COLO668 (cell line): ENCODE data around the gene SLN.

ENCODE experiments used
- DNase-seq: peaks from one replicate; lab custom pipeline; 2025; ENCODE audit not compliant: unreplicated experiment; lab: John Stamatoyannopoulos, UW

Gene SLN

DNA sequence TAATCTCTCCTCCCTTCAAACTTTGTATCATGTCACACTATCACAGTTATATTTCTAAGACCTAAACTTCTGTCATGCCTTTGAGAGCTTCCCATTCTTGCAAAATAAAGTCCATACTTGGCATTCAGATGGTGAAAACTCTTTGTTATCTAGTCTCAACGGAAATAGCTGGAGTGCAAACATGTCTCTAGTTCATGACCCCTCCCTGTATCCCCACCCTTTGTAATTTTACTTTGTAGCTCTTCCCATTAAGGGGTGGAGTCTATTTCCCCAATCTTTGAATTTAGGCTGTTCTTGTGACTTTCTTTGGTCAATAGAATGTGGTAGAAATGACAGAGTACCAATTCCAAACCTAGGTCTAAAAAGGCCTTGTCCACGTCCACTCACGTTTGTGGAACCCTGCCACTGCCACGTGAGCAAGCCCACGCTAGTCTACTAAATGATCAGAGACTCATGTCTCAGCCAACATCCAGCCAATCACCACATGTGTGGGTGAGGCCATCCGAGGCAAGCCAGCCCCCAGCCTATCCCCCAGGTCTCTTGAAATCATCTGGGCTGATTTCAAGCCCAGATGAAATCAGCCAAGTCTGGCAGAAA lies 23.4 kb downstream of the SLN start:
- no peak for DNase-seq

DNA sequence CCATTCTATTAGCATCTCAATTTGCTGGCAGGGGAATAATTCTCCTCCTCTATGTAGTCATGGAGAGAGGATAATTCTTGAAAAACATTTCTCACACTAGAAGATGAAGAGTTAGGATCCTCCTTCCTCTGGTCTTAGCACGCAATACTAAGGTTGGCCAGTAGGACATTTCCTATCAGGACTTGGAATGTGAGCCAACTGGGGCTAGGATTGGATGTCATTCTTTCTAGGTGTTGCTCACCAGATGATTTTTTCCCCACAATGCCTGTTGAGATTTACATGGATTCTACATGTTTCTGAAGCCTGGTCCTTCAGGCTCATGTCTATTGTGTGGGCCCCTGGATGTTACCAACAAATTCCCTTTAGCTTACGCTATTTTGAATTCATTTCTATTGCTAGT lies 28.0 kb downstream of the SLN start:
- no peak for DNase-seq

DNA sequence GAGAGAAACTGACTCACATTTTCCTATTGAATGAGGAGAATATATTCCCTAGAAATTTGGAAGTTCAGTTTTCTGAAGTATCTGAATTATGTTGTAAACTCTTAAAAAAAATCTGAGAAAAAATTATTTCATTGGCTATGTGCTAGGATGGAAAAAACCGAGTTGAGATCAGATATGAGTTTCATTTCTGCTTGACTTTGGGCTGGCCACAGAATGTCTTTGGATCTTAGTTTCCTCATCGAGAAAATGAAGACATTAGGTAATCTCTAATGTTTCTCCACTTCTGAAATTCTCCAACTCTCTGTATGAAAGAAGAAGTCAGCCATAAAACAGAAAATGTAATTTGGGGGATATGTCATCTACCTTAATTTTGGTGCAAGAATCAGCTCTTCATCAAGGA lies 28.8 kb downstream of the SLN start:
- no peak for DNase-seq

DNA sequence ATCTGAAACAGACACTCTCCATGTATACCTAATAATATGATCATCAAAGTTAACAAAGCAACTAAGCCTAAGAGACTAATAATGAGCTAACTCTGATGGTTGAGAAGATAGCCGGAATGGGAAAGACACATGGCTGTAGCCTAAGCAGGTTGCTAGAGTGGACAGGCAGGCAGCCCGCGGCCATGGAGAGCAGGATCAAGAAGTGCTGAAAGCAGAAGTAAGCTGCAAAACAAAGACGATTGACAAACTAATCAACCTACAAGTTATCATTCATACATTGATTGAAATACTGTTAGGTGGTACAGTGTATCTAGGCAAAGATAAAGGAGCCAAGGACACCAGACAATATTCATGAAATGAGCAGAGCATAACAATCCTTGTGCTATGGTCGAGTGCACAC lies 29.3 kb downstream of the SLN start:
- DNase-seq: no peak

DNA sequence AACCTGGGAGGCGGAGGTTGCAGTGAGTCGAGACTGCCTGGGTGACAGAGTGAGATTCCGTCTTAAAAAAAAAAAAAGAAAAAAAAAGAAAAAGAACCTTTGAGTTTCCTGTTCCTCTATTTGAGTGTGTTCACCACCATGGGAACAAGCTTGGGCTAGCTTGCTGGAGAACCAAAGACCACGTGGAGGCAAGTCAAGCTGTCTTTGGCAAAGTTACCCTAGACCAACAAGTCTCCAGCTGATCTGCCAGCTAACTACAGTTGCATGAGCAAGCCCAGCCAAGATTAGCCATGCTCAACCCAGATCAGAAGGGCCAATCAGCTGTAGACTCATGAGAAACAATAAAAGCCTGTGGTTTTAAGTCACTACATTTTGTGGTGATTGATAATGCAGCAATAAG lies 29.7 kb downstream of the SLN start:
- DNase-seq: no peak

DNA sequence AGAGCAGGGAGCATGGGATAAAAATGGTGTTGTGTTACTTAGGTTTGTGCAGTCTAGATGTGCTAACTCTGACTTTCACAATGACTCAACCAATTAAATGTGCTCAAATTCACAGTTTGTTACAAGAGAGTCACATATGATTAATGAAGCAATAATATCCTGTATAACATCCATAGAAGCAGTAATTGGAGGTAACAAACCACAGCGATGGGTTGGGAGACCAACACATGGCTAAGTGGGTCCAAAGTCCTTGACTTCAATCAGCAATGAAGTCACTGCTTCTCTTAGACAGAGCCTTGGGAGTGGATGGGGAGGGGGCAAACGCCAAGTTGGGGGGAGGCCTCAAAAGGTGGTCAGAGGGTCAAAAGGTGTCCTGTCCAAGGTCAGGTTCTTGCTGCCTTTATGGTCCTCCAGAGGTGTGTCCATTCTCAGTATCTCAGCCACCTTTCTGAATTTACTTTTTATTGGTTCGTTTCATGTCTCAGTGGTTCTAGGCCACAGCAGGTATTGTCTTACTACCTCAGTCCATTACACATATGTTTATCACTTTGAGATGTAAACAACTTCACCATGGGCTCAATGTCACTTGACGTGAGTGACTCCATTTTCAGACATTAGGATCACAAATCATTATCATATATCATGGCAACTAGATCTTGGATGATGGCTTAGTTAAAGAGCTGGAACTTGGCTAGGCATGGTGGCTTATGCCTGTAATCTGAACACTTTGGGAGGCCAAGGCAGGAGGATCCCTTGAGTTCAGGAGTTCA lies 32.4 kb downstream of the SLN start:
- DNase-seq: no peak

DNA sequence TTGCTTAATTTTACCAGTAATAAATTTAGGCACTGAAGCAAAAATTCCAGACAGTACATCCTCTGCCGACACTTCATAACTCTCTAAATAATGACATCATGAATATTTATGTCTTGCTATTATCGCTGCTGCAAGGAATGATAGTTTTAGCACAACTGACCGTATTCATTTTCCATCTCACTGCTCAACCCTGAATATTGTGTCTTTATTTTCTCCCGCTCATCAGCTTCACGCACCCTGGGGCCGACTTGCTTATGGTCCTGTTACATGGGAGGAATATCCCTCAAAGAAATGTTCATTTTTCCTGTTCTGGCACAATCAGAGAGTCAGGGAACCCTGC lies 33.3 kb downstream of the SLN start:
- no peak for DNase-seq

DNA sequence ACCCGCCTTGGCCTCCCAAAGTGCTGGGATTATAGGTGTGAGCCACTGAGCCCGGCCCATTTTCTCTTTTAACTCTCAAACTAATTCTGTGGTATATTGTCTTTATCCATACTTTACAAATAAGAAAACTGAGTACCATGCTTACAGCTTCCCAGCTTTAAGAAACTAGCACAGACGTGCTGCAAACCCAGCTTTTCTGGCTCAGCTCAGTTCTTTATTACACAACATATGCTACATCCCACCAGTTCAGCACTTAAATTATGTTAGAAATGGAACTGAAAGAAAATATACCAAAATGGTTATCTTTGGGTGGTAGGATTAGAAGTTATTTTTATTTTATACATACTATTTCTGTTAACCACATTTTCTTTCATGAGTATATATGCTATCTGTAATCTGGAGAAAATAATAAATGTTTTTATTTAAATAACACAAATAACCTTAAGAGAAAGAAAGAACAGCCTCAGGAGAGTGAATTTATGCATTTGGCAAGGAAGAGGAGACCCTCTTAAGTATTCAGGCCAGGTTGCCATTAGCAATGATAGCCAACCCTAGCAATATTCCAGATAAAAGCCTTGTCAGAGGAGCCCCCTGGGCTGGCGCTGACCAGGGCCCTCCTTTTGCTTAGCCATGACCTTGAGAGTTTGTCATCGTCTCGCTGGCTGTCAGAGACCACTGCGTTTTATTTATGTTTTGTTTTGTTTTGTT lies 33.8 kb downstream of the SLN start:
- no peak for DNase-seq

DNA sequence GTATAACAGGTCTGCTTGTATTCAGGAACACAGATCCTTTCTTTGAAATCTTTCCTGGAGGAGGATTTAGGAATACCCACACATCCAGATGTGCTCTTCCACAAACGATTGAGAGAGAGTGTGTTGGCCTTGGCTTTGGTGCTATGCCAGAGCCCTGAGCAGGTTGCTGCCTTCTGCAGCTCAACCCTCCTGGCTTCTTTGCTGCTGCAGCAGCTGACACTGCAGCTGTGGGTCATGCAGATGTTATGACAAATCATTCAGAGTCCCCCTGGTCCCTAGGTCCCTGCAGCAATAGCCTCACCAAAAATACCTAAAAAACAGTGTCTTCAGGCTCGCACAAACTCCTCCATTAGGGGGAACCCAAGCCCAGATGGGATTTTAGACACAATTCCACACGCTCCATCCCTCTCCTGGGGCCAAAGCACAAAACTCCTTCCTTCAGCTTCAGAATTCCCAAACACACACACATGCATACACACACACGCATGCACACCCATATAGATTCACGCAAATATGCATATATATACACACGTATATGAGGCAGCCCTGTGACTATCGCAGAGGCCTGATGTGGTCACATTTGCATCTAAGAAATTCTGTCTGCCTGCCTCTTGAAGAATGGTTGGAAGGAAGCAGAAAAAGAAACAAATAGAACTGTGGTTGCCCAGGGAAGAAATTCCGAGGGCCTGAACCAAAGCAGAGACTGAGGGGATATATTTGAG lies 35.4 kb downstream of the SLN start:
- no peak for DNase-seq

DNA sequence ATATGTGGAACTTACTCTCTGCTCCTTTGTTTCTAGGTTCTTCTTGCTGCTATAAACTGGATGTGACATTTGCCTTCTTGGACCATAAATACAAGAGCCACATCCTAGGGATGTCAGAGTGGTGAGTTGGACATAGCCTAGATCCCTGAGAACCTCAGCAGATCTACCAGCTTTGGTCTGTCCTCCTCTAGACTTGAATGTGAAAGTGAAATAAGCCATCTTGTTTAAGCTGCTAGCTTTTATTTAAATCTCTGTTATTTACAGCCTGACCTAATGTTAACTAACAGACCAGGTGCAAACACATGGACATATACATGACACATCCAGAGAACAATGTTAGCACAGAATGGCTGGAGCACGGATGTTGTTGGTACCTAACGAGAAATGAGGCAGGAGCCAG lies 36.0 kb downstream of the SLN start:
- no peak for DNase-seq

DNA sequence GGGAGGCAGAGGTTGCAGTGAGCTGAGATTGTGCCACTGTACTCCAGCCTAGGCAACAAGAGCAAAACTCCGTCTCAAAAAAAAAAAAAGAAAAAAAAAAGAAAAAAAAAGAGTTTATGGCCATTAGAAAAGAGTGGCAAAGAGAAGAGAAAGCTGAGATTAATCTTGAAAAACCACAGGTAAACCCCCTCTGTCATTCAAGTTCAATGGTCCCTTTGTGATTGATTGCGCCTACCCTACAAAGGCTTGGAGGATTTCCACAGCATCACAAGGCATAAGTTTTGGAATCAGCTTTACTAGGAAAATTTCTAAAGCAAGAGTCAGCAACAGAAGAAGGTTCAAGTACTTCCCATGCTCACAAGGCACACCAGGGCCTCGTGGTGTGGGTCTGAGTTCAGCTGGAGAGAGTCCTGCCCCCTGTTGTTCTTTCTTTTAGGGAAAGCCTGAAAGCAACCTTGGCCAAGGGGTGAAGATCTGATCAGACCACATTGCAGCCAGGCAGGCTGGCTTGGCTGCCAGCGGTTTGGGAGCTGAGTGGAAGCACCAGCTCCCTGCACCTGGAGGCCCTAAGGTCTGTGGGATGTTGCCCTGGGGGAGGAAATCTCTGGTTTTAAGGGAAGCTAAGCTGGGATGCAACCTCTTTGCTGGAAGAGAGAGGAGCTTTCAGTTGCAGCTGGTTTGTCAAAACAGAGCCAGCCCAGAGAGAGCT lies 41.8 kb downstream of the SLN start:
- no peak for DNase-seq

DNA sequence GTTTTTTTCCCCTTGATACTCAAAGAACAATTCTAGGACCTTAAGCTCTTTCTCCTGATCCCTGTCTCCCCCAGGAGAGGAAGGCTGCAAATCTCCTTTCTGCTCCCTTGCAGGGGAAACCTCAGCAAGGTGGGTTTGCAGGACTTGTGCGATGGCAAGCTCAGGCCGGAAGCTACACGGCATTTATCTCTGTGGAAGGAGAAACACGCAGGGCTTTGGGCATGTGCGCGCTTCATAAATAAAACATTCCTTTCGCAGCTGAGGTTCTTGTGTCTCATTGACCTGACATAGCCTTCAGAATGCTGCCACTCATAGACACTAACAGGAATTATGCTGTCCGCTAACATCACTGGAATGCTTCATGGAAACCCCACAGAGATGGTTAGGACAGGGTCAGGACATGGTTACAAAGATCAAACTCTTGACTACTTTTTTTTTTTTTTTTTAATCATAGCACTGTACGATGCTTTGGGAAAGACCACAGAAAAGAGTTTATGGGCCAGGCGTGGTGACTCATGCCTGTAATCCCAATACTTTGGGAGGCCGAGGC lies 42.6 kb downstream of the SLN start:
- no peak for DNase-seq

DNA sequence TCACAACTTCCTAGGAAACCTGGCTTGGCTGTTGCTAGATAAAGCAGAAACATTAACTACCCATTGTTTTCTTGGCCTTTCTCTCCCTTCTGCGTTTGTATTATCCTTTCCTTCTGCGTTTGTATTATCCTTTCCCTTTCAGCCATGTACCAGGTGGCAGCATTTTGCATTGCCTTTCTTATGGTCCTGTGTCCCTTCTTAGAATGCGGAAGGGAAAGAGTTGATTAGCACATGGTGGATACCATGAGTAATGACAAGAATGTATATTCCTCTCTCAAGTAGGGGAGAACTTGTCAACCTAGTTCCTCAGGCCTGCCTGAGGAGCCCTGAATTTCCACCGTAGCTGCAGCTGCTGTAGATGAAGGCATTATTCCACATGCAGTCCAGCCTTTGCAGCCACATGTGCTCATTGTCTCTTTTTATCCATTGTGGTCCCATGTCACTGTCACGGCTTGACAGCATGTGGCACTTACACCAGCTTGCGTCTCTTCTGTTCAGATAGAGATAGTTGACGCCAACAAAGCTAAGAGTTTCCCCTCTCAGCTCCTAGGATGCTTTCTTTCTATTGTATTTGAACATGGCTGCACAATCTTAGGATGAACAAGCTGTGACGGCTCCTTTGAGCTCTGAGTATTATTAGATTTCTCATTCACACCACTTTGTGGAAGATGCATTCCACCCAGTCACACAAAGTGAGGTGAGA lies 44.8 kb downstream of the SLN start:
- no peak for DNase-seq

DNA sequence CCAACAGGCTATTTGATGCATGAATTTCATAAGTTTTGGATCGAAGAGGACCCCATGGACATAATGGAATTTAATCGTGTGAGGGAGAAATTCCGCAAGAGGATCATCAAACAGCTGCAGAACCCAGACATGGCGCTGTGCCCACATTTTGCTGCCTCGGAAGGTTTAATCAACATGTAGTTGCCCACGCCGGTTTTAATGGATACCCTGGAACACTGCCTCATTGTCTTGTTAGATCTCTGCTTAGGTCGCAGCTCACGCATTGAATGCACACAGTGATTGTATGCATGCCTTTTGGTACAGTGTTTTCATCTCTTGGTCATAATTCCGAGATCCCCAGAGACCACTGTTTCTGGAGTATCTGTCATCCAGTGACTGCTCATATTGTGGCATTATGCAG lies 46.8 kb downstream of the SLN start:
- no peak for DNase-seq

DNA sequence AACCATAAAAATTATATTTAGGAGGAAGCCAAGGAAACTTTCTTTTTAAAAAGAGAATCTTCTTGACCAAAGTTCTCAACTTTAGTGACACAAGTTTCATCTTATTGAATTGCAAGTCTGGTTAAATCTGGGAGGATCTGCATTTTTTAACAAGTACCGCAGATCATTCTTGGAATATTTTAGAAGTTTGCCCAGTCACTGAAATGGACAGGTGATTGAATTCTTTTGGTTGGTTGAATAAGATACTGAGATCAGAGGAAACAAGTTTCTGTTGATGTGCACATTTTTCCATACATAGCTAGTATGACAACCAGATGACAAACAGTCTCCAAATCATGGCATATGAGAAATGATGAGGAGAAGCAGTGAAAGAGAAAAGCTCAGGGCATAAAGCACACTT lies 50.2 kb downstream of the SLN start:
- DNase-seq: no peak

DNA sequence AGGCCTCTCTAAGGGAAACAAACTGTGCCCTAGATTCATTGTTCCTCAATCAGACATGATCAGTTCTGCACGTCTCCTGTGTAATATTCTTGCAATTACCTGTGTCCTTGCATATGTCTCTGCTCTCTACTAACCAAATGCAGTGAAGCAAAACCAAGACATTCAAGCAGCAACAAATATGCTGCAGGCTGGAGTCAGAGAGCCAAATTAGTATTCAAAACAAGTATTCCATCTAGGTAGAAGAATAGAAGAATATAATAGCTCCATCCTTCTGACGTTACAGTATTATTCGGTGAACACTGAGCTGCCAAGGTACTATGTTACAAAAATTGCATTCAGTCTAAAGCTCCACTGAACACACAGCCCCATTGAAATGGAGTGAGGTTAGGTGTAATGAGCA lies 51.8 kb downstream of the SLN start:
- DNase-seq: no peak

DNA sequence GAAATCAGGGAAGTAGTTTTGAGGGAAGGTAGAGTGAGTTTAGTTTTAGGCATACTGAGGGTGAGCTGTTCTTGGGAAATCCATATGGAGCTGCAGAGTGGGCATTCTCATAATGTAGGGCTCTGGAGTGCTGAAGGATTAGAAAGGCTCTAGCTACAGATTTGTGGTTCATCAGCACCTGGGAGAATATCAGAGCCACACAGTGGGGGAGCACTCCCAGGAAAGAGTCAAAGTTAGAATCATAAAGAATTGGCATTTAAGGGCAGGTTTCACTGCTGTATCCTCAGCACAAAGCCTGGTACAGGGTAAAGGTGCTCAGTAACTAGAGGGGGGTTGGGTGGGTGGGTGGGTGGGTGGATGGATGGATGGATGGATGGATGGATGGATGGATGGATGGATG lies 52.5 kb downstream of the SLN start:
- DNase-seq: no peak
